ENCODE measurements around the gene TIMM44.

The TIMM44 gene

DNA sequence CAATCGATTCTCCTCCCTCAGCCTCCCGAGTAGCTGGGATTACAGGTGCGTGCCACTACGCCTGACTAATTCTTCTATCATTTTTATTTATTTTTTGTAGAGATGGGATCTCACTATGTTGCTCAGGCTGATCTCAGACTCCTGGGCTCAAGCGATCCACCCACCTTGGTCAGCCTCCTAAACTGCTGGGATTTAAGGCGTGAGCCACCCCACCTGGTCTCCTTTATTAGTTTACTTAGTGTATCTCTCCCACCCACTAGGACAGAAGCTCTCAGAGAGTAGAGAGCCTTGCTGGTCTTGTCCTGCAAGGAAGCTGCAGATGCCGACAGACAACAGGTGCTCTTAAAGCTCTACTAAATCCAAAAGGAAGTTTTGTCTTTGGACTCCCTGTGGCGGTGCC lies 57.6 kb downstream of the TIMM44 start:
- no peak for DNase-seq (ENCODE audit: low read depth, low spot score)
- H3K27ac ChIP-seq: no peak overlapping the region

DNA sequence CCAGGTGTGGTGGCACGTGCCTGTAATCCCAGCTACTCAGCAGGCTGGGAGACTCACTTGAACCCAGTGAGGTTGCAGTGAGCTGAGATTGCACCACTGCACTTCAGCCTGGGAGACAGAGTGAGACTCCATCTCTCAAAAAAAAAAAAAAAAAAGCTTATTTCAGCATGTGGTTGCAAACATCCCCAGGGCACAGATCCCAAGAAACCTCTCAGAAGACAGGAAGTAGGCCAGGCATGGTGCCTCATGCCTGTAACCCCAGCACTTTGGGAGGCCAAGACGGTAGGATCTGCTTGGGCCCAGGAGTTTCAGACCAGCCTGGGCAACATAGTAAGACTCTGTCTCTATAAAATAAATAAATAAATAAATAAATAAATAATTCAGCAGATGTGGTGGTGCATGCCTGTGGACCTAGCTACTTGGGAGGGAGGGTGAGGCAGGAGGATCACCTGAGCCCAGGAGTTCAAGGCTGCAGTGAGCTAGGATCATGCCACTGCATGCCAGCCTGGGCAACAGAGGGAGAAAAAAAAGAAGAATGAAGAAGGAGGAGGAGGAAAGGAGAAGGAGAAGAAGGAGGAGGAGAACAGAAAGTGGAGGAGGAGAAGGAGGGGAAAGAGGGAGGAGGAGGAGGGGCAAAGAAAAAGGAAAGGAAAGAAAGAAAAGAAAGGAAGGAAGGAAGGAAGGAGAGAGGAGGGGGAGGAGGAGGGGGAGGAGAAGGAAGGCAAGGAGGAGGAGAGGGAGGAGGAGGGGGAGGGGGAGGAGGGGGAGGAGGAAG lies 59.5 kb downstream of the TIMM44 start:
- no peak overlapping the region for H3K27ac ChIP-seq
- DNase-seq (ENCODE audit: low read depth, low spot score): no peak

DNA sequence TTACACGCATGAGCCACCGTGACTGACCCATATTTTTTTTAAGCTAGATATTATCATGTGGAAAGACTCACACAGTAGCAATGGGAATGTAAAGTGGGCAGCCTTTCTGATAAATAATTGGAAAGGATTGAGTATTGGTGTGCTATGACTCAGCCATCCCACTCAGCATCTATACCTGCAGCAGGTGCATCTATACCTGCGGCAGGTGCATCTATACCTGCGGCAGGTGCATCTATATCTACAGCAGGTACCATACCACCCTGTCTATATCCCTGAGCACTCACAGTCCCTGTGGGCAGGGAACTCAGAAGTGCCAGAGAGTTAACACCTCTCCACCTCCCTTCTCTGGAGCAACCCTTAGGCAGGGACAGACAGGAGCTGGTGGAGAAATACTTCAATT lies 60.4 kb downstream of the TIMM44 start:
- DNase-seq (ENCODE audit: low read depth, low spot score): no peak
- no peak overlapping the region for H3K27ac ChIP-seq

DNA sequence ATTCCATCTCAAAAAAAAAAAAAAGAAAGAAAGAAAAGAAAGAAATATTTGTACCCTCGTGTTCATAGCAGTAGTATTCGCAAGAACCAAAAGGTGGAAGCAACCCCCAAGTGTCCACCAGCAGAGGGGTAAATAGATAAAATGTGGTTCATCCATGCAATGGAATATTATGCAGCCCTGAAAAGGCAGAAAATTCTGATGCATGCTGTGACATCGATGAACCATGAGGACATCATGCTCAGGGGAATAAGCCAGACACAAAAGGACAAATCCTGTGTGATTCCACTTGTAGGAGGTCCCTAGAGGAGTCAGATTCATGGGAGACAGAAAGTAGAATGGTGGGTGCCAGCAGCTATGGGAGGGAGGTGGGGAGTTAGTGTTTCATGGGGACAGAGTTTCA lies 61.6 kb downstream of the TIMM44 start:
- H3K27ac ChIP-seq: no peak overlapping the region
- no peak for DNase-seq (ENCODE audit: low read depth, low spot score)

DNA sequence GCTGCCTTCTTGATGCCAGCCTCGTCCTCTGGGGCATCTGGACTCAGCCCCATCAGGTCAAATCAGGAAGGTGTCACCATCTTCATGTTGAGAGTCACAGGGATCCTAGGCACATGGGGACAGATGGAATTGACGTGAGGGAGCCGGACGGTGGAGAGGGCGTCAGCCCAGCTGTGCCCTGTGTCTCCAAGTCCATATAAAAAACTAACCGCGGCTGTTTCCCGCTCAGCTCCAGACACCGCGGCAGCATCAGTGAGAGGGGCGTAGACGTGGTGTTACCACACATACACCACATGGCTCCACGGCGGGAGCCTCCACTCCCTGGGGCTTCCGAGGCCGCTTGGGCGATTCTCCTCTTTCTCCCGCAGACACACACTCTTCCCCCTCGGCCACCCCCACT lies 63.6 kb downstream of the TIMM44 start:
- no peak for DNase-seq (ENCODE audit: low read depth, low spot score)
- no peak overlapping the region for H3K27ac ChIP-seq

DNA sequence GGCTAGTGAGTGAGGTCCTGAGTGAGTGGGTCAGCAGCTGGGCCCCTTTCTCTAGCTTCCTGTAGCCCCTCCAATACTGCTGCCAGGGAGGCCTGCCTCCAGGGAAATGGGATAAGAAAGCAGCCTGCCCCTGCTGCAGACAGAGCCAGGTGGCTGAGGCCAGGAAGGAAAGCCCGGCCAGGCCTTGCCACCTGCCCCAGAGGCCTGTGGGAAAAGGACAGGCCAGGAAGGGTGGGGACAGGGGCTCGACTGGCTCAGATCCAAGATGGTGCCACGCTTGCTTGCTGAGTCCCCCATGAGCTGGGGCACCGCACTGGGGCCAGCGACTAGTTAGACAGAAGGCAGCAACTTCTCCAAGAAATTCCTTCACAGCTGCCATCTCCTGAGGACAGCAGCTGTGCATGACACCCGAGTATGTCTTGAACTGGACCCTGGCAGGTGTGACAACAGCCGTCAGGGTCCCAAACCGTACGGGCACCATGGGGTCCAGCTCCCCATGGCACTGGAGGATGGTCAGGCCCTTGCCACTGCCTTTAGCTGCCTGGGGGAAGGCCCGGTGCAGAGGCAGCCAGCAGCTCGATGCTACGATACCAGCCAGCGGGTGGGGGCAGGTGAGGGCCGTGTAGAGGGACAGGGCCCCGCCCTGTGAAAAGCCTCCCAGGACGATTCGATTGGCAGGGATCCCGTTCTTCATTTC lies 64.2 kb downstream of the TIMM44 start:
- no peak for DNase-seq (ENCODE audit: low read depth, low spot score)
- no peak overlapping the region for H3K27ac ChIP-seq

DNA sequence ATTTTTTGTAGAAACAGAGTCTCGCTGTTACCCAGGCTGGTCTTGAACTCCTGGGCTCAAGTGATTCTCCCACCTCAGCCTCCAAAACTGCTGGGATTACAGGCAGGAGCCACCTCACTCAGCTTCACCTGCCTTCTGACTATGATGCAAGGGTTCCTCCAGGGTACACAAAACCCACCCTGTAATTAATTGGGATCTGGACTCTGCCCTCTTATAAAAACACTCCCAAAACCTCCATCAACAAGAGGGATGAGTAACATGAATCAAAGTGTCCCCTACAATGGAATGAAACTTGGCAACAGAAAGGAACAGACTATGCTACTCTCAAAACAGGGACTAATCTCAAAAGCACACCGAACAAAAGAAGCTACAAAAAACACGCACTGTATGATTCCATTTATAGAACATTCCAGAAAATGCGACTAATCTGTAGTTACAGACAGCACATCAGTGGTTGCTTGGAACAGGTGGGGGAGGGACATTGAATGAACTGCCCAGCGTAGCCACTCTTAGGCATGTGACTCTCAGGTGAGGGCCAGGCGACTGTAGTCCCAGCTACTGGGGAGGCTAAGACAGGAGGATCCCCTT lies 66.1 kb downstream of the TIMM44 start:
- no peak for DNase-seq (ENCODE audit: low read depth, low spot score)

More for the DNA sequence above, 66.1 kb downstream of the TIMM44 start:
- H3K27ac ChIP-seq: no peak overlapping the region
